KOPT-K1 (cell line): ENCODE data around the gene ROBO4.
A peak's percentile ranks its signal among the peaks of the same experiment; 100 is the strongest.

Source experiments
- H3K27ac ChIP-seq: fragments of 200-600 bp; sonication (generic); 2 replicates; pipeline ENCODE4 v1.5.1; 2016; ENCODE audit warnings: antibody characterized with exemption, mild to moderate bottlenecking, low read depth, low read length; ENCODE audit not compliant: poor library complexity, severe bottlenecking
- H3K36me3 ChIP-seq: fragments of 200-600 bp; sonication (generic); 2 replicates; pipeline ENCODE4 v1.5.1; 2017; ENCODE audit warnings: antibody characterized with exemption, mild to moderate bottlenecking, low read length, moderate library complexity; ENCODE audit not compliant: insufficient read depth
- H3K9me3 ChIP-seq: fragments of 200-600 bp; sonication (generic); 2 replicates; pipeline ENCODE4 v1.5.1; 2017; ENCODE audit warnings: antibody characterized with exemption, low read length, mild to moderate bottlenecking; ENCODE audit not compliant: insufficient read depth, poor library complexity, severe bottlenecking

The ROBO4 gene

GRCh38 chr11:124928942-124929665 lies 31.4 kb upstream of the ROBO4 start:
- Histone ChIP-seq H3K36me3 (no peaks in the 10 kb centered on the region), H3K9me3 (no peaks in the 10 kb centered on the region), H3K27ac (no peak overlapping the region)

GRCh38 chr11:124923296-124923695 lies 25.6 kb upstream of the ROBO4 start:
- no peaks in the 10 kb centered on the region for H3K9me3 ChIP-seq
- no peaks in the 10 kb centered on the region for H3K36me3 ChIP-seq
- H3K27ac ChIP-seq, result peak overlapping the region; percentile 72

GRCh38 chr11:124922831-124923230 lies 25.2 kb upstream of the ROBO4 start:
- Histone ChIP-seq H3K9me3 (no peaks in the 10 kb centered on the region), H3K27ac (peak overlapping the region; percentile 72), H3K36me3 (no peaks in the 10 kb centered on the region)

DNA sequence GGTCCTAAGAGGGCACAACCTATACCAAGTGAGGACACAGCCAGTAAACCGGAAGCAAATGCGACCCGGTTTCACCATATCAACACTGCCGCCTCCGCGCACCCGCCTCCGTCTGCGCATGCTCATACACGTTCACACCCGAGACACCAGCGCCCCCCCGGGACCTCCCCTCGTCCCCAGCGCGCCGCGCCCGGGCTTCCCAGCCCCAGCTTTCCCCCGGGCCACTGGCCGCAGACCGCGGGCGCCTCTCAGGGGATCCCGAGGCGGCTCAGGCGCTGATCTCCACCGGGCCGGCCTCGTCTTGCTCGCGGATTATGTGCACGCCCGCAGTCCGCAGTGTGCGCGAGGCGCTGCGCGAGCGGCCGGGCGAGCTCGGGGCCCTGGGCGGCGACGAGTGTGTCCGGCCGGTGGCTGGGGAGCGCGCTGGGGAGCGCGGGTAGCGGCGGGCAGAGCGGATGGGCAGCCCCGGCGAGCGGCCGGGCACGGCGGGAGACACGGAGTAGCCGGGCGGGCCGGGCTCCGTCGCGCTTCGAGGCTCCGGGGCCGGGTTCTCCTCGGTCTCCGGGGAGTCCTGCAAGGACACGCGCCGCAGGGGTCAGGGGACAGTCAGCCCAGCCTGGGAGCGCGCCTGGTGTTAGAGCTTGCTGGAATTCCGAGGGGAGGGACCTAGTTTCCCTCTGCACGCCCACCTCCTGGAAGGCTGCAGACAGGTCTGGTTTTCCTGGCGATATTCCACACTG lies 23.4 kb upstream of the ROBO4 start:
- Histone ChIP-seq H3K27ac (peak overlapping the region; percentile 72), H3K36me3 (no peaks in the 10 kb centered on the region), H3K9me3 (no peaks in the 10 kb centered on the region)

DNA sequence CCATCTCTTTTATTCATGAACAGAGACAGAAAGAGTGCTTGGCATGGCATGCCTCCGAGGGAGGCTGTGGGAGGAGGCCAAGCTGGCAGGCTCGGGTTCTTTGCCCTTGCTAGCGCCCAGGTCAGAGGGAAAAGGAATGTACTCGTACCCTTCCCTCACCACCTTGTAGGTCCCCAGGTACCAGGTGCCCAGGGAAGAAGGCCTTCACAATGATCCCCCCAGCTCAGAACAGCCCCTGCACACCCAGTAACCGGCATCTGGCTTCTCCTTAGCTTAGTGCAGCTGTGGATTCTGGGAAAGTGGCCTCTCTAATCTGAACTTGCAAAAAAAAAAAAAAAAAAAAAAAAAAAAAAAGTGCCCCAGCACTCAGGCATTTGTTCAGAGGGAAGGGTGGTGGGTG lies 22.7 kb upstream of the ROBO4 start:
- Histone ChIP-seq H3K27ac (no peak overlapping the region), H3K9me3 (no peaks in the 10 kb centered on the region), H3K36me3 (no peaks in the 10 kb centered on the region)

DNA sequence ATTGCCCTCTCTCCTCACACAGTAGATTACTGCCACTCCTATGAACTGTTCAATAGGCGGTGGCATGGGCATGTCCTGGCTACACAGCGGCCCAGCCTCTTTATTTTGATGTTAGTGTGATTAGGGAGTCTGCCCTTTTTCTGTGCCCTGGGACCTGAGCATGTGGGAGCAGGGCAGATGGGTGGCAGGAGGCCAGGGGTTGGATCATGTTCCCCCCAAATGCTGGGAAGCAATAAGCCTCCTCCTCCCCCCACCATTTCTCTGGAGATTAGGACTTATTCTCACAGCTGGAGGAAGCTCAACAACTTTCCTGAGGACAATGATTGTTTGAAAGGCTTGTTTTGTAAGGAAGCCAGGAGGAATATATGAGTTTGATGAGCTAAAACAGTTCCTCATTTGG lies 22.2 kb upstream of the ROBO4 start:
- H3K27ac ChIP-seq, result no peak overlapping the region

DNA sequence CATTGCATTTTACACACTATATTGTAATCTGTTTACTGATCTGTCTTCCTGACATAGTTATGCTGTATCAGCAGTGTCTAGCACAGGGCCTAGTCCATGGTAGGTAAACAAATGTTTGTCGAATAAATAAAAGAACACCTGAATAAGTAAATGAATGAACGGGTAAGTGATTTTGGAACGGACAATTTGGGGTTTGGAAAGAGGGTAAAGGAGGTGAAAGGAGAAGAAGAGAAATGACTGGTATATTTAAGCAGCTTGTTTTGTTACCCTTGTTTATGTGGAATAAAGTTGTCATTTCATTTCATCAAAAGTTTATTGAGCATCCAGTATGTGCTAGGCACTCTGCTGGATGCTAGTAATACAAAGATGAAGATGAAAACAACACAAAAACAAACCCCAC lies 21.3 kb upstream of the ROBO4 start, which contains the start of gene HEPN1:
Gene HEPN1, plus strand, starts transcription at position 301 of the 400 bp plus-strand sequence.
- no peaks in the 10 kb centered on the region for H3K36me3 ChIP-seq
- no peaks in the 10 kb centered on the region for H3K9me3 ChIP-seq
- H3K27ac ChIP-seq, result no peak within 1 kb of the TSS

More for the DNA sequence above, 22.2 kb upstream of the ROBO4 start:
- H3K36me3 ChIP-seq, result no peaks in the 10 kb centered on the region
- H3K9me3 ChIP-seq, result no peaks in the 10 kb centered on the region

DNA sequence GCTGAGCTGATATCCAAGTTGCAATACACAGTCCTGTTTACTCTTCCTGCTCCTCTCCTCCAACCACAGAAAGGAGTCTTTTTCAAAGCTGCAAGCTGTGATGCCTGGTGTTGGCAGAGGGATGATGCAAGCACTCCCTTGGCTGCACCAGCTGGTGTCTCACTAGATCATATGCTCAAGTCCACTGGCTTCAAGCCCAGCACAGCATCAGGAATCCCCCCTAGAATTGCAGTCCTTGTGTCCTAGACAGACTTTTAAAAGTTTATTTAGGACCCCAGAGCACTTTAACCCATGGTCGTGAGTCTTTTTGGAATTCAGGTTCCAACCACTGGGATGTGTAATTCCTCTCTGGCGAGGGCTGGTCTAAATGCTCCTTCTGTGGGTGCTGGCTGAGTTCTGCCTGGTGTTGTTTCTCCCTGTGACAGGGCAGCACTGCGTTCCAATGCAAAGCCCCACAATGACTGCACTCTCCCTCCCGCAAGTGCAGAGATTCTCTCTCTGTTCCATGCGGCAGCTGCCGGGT lies 19.5 kb upstream of the ROBO4 start:
- no peak overlapping the region for H3K27ac ChIP-seq

DNA sequence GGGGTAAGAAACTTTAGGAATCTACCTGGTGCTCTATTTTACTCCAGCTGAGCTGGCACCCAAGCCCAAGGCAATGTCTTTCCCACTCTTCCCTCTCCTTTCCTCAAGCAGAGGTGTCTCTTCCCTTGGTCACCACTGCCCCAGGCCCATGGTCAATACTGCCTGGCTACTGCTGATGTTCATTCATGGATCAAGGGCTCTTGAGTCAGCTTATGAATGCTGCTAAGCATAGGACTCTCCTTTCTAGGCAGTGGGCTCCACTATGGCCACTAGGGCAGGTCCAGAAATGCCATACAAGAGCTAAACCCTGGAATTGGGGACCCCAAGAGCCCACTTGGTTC lies 18.7 kb upstream of the ROBO4 start:
- Histone ChIP-seq H3K36me3 (no peaks in the 10 kb centered on the region), H3K9me3 (peaks cover 16% of the 10 kb centered on the region), H3K27ac (no peak overlapping the region)

More for the DNA sequence above, 19.5 kb upstream of the ROBO4 start:
- peaks cover 7% of the 10 kb centered on the region for H3K9me3 ChIP-seq
- no peaks in the 10 kb centered on the region for H3K36me3 ChIP-seq

- H3K27ac ChIP-seq, result no peak overlapping the region
- no peaks in the 10 kb centered on the region for H3K36me3 ChIP-seq
- peaks cover 20% of the 10 kb centered on the region for H3K9me3 ChIP-seq
These were observed 18.1 kb upstream of the ROBO4 start for GRCh38 chr11:124915541-124916369.

DNA sequence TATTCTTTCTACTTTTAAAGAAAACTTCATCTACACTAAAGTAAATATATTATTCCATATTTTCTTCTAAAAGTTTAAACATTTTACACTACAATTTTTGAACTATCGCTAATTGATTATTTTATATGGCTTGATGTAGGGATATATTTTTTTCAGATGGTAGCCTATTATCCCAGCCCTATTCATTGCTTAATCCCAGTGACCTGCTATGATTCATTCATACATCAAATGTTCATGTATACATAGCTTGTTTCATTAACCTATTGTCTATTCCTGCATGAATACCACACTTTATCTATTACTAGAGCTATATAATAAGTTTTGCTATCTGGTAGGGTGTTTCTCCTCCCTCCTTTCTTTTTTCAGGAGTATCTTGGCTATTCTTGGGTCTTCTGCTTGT lies 5.0 kb upstream of the ROBO4 start:
- H3K27ac ChIP-seq, result no peak overlapping the region
- no peaks in the 10 kb centered on the region for H3K9me3 ChIP-seq
- no peaks in the 10 kb centered on the region for H3K36me3 ChIP-seq

GRCh38 chr11:124900464-124900863 lies 2.8 kb upstream of the ROBO4 start:
- H3K9me3 ChIP-seq, result no peaks in the 10 kb centered on the region
- H3K27ac ChIP-seq, result no peak overlapping the region
- no peaks in the 10 kb centered on the region for H3K36me3 ChIP-seq

GRCh38 chr11:124899383-124900145 lies 1.9 kb upstream of the ROBO4 start:
- Histone ChIP-seq H3K36me3 (no peaks in the 10 kb centered on the region), H3K27ac (no peak overlapping the region), H3K9me3 (no peaks in the 10 kb centered on the region)

DNA sequence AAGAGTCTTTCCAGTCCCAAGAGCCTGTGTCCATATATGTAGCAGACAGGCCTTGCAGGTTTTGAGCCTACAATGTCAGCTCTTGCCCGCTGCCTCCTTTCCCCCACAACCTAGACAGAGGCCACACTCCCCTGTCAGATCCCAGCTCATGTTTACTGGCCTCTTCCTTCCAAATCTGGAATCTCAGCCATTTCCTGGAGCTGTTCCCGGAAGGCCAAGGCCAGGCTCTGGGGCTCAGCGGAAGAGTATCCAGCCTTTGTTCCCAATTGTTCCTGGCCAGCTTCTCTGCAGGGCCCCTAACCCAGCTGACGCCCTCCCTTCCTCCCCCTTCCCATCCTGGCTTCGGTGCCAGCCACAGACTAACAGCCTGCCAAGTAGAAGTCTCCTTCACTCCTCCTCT lies 1.0 kb upstream of the ROBO4 start:
- no peak overlapping the region for H3K27ac ChIP-seq
- no peaks in the 10 kb centered on the region for H3K9me3 ChIP-seq
- no peaks in the 10 kb centered on the region for H3K36me3 ChIP-seq
